Left lung (tissue), 10 donors: Measurements from ENCODE around the gene RFX2. TPM values are rescaled to one million over a fixed set of nuclear protein-coding genes. Genes with fewer than 3 reads are reported as not detected.
"Not testable (repeated sequence)": the region's sequence is repeated elsewhere in the genome, so short reads cannot be mapped to it uniquely, and the experiment has no call there.

Source experiments
- ATAC-seq: fragments of 200-7000 bp; cut with Tn5 transposase; one replicate; pipeline ENCODE4 v1.9.1; 2020; ENCODE audit warnings: moderate library complexity
- DNase-seq, 4 donors: peaks; one replicate each; pipeline ENCODE4 v3.0.0-alpha.2; 2013 to 2020
- H3K27ac ChIP-seq, 2 donors: fragments of 200-600 bp; sonication (generic) in 1 of 2; one replicate each; pipeline versions ENCODE4 v1.5.0 to v1.8.0; 2020 to 2021
- H3K27me3 ChIP-seq, 2 donors: fragments of 200-600 bp; sonication (generic) in 1 of 2; one replicate each; pipeline versions ENCODE4 v1.5.0 to v1.8.0; 2020 to 2021
- H3K36me3 ChIP-seq, 2 donors: fragments of 200-600 bp; sonication (generic) in 1 of 2; one replicate each; pipeline versions ENCODE4 v1.5.0 to v1.8.0; 2020 to 2021
- H3K4me1 ChIP-seq, 2 donors: fragments of 200-600 bp; one replicate each; pipeline ENCODE4 v1.8.0; 2021
- H3K4me3 ChIP-seq, 2 donors: fragments of 200-600 bp; sonication (generic) in 1 of 2; one replicate each; pipeline versions ENCODE4 v1.5.0 to v1.8.0; 2020 to 2021; ENCODE audit warnings: mild to moderate bottlenecking in 1 of 2
- H3K9me3 ChIP-seq, 2 donors: fragments of 200-600 bp; sonication (generic) in 1 of 2; one replicate each; pipeline versions ENCODE4 v1.5.0 to v1.8.0; 2020 to 2021
- intact Hi-C, 2 donors: fragments of 100-400 bp; cut with DNase I; formaldehyde crosslinking; loops; one replicate each; pipeline versions ENCODE4 v1.11.2 to v1.14.2; 2022
- polyA plus RNA-seq, 6 donors: library from polyadenylated mRNA; unstranded; fragments of 120-200 nt; gene quantifications; one replicate each; pipeline ENCODE4 v1.2.1, GENCODE V29; 2013; ENCODE audit not compliant: insufficient read length in 6 of 6
- total RNA-seq, 2 donors: library from RNA; stranded (reverse); fragmentation: NEBNext Ultra II Directional; extraction: Animal tissue kit (Norgen Biotek cat#: 25700); gene quantifications; one replicate each; pipeline ENCODE4 v1.2.1, GENCODE V29; 2021
- TF ChIP-seq, protein P1 (sequence below), 2 donors: fragments of 200-600 bp; sonication (generic) in 1 of 2; IDR thresholded peaks; one replicate each; pipeline versions ENCODE4 v1.5.0 to v1.8.0; 2021; ENCODE audit warnings: antibody characterized with exemption in 2 of 2
- donor health status: DM: no; HTN: yes; CAD: no.
- donor health status: DM: no; HTN: no; CAD: no.

RFX2 gene
- total and polyA plus RNA-seq, 8 donors = 12.7 to 18.8 (median 16.5) TPM

DNA sequence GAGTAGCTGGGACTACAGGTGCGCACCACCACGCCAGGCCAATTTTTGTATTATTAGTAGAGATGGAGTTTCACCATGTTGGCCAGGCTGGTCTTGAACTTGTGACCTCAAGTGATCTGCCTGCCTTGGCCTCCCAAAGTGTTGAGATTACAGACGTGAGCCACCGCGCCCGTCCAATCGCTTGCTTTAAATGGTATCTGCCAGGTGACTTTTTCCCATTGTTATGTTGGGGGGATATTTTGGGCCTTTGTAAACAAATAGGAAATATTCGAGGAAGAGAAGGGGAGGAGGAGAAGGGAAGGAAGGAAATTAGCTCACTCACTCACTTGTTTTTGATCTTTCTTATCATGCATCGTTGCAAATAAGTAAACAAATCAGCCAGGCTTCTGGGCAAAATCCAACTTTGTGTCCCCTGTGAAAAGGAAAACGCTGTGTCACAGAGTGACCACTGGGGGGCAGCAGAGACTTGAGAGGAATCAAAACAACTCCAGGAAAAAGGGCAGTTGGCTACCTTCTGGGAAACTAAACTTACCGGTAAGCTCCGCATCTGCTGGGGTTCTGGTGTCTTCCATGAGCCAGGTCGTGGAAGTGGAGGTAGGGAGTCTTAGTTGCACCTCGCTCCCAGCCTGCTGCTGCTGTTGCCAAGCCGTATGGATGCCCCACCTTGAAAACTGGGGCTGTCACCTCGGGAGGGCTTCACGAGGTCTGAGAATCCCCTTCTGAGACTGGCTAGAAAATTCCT lies 123.1 kb downstream of the RFX2 start:
- peak; percentile 89 for ATAC-seq
- Histone ChIP-seq H3K27ac (no peak overlapping the region), H3K4me1 (peaks cover 7 to 17% of the 10 kb centered on the region in 2 donors), H3K9me3 (no peaks in the 10 kb centered on the region), H3K4me3 (peak overlapping the region in 1 of 2 donors; percentile 22), H3K27me3 (no peaks in the 10 kb centered on the region), H3K36me3 (no peaks in the 10 kb centered on the region)
- intact Hi-C loops = loop anchor here in 1 of 2 donors (2.0 kb wide), 1 partner anchor 36 kb away; no protein-coding TSS in a partner anchor
- TF ChIP-seq, protein P1, sequence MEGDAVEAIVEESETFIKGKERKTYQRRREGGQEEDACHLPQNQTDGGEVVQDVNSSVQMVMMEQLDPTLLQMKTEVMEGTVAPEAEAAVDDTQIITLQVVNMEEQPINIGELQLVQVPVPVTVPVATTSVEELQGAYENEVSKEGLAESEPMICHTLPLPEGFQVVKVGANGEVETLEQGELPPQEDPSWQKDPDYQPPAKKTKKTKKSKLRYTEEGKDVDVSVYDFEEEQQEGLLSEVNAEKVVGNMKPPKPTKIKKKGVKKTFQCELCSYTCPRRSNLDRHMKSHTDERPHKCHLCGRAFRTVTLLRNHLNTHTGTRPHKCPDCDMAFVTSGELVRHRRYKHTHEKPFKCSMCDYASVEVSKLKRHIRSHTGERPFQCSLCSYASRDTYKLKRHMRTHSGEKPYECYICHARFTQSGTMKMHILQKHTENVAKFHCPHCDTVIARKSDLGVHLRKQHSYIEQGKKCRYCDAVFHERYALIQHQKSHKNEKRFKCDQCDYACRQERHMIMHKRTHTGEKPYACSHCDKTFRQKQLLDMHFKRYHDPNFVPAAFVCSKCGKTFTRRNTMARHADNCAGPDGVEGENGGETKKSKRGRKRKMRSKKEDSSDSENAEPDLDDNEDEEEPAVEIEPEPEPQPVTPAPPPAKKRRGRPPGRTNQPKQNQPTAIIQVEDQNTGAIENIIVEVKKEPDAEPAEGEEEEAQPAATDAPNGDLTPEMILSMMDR (IDR thresholded peaks at IDR 0.05) = peak; percentile 89 to 96
- peak in 3 of 4 donors; percentile 74 to 90 (median 79) for DNase-seq

DNA sequence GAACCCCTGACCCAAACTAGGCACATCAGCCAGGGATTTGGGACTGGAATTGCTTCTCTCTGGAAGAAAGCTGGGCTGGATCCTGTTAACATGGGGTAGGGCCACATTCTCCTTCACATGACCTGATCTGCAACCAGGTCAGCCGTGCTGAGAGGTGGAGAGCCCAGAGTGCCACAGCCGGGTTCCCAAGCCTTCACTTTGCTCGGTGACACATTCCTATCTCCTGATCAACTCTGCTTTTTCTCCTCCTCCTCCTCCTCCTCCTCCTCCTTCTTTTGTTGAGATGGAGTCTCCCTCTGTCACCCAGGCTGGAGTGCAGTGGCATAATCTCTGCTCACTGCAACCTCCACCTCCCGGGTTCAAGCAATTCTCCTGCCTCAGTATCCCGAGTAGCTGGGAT lies 124.5 kb downstream of the RFX2 start:
- not testable (repeated sequence) for H3K27ac ChIP-seq, ATAC-seq, DNase-seq, H3K27me3 ChIP-seq, H3K36me3 ChIP-seq, H3K4me3 ChIP-seq, H3K9me3 ChIP-seq
- intact Hi-C loops = loop anchor here in 1 of 2 donors (2.0 kb wide), 1 partner anchor 37 kb away; no protein-coding TSS in a partner anchor
- peaks cover 7 to 17% of the 10 kb centered on the region in 2 donors for H3K4me1 ChIP-seq

DNA sequence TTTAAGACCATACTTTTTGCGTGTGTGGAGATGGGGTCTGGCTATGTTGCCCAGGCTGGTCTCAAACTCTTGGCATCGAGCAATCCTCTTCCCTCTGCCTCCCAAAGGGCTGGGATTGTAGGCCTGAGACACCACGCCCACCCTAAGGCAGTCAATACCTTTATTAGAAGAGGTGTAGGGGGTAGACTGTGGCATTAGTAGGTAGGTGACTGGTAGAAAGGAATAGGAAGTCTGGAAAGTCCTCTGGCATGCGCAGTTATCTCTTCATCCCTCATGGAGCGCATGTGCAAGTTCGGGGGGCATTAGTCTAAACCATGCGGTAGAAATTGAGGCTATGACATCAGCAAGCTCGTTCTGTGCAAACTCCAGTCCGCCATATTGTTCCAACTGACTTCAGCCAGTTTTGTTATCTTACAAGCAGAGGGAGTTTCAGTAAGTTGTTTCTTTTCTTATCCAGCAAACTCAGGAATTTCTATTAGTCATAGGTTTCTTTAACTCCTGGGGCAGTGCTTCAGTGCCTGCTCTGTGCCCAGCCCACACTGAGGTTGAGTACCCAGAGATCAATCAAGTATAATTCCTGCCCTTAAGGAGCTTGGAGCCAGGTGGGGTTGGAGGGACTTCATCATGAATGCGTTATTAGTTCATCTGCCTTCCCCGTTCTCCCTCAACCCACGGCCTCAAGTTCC lies 125.1 kb downstream of the RFX2 start:
- Histone ChIP-seq H3K27ac (no peak overlapping the region), H3K27me3 (no peaks in the 10 kb centered on the region), H3K4me3 (no peak overlapping the region), H3K4me1 (peaks cover 7 to 17% of the 10 kb centered on the region in 2 donors), H3K36me3 (no peaks in the 10 kb centered on the region), H3K9me3 (no peaks in the 10 kb centered on the region)
- peak; percentile 26 for ATAC-seq
- DNase-seq = no peak
- intact Hi-C loops = no loop called here
- TF ChIP-seq, protein P1 (IDR thresholded peaks at IDR 0.05) = no peak

DNA sequence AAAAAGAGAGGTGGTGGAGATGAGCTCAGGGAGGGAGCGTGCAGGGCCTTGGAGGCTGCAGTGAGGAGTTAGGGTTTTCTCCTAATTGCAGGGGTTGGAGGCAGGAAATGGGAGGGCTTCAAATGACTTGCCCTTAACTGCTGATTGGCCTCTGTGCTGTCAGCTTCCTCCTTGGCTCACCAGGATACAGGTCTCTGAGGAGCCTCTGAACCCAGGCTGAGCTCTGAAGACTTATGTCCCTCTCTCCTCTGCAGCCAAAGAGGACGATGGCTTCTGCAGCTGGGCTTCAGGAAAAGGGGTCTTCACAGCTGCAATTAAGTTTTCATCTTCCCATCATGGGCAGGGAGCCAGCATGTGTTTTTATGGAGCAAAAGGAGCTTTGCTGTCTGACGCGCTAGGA lies 125.7 kb downstream of the RFX2 start:
- intact Hi-C loops = no loop called here
- Histone ChIP-seq H3K36me3 (no peaks in the 10 kb centered on the region), H3K9me3 (no peaks in the 10 kb centered on the region), H3K4me3 (no peak overlapping the region), H3K4me1 (peaks cover 7 to 22% of the 10 kb centered on the region in 2 donors), H3K27ac (no peak overlapping the region), H3K27me3 (no peaks in the 10 kb centered on the region)
- no peak for ATAC-seq
- TF ChIP-seq, protein P1 (IDR thresholded peaks at IDR 0.05) = no peak
- DNase-seq = peak in 1 of 4 donors; percentile 40

DNA sequence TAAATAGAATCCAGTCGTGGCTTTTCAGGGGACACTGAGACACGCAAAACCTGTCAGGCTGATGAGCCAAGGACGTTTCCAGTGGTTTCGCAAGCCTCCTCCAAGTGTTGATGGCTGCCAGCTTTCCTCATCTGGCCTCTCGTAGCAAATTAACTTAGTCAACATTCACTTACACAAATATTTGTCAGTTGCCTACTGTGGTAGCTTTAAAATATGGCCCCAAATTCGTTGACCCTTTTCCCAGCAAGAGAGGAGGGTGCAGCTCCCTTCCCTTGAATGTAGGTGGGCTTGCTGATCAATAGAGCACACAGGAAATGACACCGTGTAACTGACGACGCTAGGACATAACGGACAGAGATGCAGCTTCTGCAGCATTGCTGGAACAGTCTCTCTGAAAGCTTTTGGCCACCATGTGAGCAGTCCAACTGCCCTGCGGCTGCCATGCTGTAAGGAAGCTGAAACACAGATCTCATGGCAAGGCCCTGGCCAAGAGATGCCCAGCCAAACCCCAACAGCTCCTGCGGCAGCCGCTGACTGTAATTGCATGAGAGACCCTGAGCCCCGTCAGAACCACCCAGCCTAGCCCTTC lies 126.8 kb downstream of the RFX2 start:
- DNase-seq (peak in 1 of 4 donors; percentile 58), ATAC-seq (no peak)
- TF ChIP-seq, protein P1 (IDR thresholded peaks at IDR 0.05) = no peak
- no peaks in the 10 kb centered on the region for H3K36me3 ChIP-seq
- H3K27me3 ChIP-seq = no peaks in the 10 kb centered on the region
- no peaks in the 10 kb centered on the region for H3K9me3 ChIP-seq
- intact Hi-C loops = no loop called here
- peaks cover 14 to 33% of the 10 kb centered on the region in 2 donors for H3K4me1 ChIP-seq
- no peak overlapping the region for H3K4me3 ChIP-seq
- H3K27ac ChIP-seq = peak overlapping the region; percentile 23 to 26
